Epithelial cell of proximal tubule (primary cell): ENCODE results near the gene AAGAB. TPM values are rescaled to one million over a fixed set of nuclear protein-coding genes. Genes with fewer than 3 reads are reported as not detected.
"Not testable (repeated sequence)": the region's sequence is repeated elsewhere in the genome, so short reads cannot be mapped to it uniquely, and the experiment has no call there.

ENCODE experiments used
- DNase-seq: peaks from one replicate; pipeline ENCODE4 v3.0.0-alpha.2; 2011; ENCODE audit warnings: low read depth
- H3K4me3 ChIP-seq: 2 replicates; pipeline ENCODE4 v1.5.1; 2011; ENCODE audit warnings: low read depth, mild to moderate bottlenecking, low read length
- total RNA-seq: library from RNA; depleted of rRNA; stranded (reverse); fragments of >200 nt; gene quantifications from 2 replicates; pipeline ENCODE4 v1.2.3, GENCODE V29; 2015
- TF ChIP-seq, protein P1 (sequence below): conservative IDR thresholded peaks from 2 replicates; pipeline ENCODE4 v1.5.1; 2012; ENCODE audit warnings: low read depth, mild to moderate bottlenecking, low read length

AAGAB gene
- total RNA-seq, 1 donor from 2014 or later = 41.5 TPM

GRCh38 chr15:67161412-67161811 is 93.0 kb downstream of the AAGAB start:
- TF ChIP-seq, protein P1, sequence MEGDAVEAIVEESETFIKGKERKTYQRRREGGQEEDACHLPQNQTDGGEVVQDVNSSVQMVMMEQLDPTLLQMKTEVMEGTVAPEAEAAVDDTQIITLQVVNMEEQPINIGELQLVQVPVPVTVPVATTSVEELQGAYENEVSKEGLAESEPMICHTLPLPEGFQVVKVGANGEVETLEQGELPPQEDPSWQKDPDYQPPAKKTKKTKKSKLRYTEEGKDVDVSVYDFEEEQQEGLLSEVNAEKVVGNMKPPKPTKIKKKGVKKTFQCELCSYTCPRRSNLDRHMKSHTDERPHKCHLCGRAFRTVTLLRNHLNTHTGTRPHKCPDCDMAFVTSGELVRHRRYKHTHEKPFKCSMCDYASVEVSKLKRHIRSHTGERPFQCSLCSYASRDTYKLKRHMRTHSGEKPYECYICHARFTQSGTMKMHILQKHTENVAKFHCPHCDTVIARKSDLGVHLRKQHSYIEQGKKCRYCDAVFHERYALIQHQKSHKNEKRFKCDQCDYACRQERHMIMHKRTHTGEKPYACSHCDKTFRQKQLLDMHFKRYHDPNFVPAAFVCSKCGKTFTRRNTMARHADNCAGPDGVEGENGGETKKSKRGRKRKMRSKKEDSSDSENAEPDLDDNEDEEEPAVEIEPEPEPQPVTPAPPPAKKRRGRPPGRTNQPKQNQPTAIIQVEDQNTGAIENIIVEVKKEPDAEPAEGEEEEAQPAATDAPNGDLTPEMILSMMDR = no peak

DNA sequence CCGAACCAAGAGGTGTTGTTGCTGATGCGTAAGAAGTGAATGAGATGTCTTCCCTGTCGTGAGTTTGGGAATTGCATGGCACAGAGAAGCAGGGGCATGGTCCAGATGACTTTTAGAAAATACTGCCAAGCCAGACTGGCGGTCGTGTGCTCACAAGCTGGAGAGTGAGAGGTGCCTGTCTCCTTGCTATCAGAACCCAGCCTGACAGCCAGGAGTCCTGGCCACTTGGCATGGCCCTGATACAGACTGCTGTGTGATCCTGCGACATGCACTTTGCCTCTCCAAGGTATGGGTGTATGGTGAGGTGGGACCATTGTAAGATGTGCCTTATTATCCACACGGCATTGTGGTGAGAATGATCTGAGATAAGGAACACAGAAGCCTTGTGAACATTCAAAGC is 96.1 kb downstream of the AAGAB start:
- DNase-seq = no peak
- TF ChIP-seq, protein P1 = no peak
- no peak overlapping the region for H3K4me3 ChIP-seq

More at GRCh38 chr15:67161412-67161811, 93.0 kb downstream of the AAGAB start:
- no peak overlapping the region for H3K4me3 ChIP-seq
- DNase-seq = no peak

DNA sequence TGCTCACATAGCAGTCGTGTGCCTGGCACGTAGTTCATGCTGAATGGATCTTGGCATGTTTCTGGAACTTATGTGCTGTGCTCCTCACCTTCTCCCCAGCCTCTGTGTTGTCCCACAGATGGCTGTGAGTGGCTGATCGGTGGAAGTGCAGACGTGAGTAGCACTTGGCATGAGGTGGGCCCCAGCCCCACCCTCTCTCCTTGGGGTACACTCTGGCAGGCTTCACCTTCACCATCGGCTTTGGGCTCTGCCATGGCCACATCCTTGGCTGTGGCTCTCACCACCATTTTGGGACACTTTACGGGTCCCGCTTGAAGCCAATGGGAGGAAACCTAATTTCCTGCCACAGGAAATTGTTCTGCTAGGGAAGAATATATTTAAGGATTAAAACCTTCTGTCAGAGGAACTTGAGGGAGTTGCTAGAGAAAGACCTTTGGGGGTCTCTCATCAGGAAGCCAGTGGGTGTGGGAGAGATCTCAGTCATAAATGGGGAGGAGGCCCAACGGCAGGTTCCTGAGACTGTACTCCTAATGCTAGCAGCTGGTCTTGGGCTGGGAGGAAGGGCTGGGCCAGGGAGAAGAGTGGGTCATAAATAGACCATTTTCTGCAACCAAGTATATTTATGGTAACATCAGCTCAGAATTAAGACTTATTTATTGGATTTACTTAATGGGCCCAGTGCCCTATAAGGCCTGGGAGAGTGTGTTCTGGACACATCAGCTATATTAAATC is 96.8 kb downstream of the AAGAB start:
- H3K4me3 ChIP-seq = no peak overlapping the region
- TF ChIP-seq, protein P1 = no peak
- no peak for DNase-seq

GRCh38 chr15:67156834-67157233 is 97.6 kb downstream of the AAGAB start:
- TF ChIP-seq, protein P1 = no peak
- no peak overlapping the region for H3K4me3 ChIP-seq
- no peak for DNase-seq

- TF ChIP-seq, protein P1 = no peak
- no peak overlapping the region for H3K4me3 ChIP-seq
- no peak for DNase-seq
Measured at GRCh38 chr15:67156426-67156825, 98.0 kb downstream of the AAGAB start.

GRCh38 chr15:67154249-67154648 is 100.2 kb downstream of the AAGAB start:
- TF ChIP-seq, protein P1 = no peak

GRCh38 chr15:67153044-67153443 is 101.4 kb downstream of the AAGAB start:
- not testable (repeated sequence) for DNase-seq, H3K4me3 ChIP-seq

More at GRCh38 chr15:67154249-67154648, 100.2 kb downstream of the AAGAB start:
- no peak for DNase-seq
- H3K4me3 ChIP-seq = no peak overlapping the region
